Mononuclear cell (primary cell): ENCODE measurements around the gene CABLES2. TPM values are rescaled to one million over a fixed set of nuclear protein-coding genes. Genes with fewer than 3 reads are reported as not detected.

Source experiments
- H3K27me3 ChIP-seq: 2 replicates; pipeline ENCODE4 v1.6.0; 2011; ENCODE audit warnings: low read length, control low read depth; ENCODE audit not compliant: insufficient read depth
- H3K4me1 ChIP-seq: 2 replicates; pipeline ENCODE4 v1.5.1; 2011; ENCODE audit warnings: mild to moderate bottlenecking, low read length, control low read depth; ENCODE audit not compliant: insufficient read depth
- H3K4me3 ChIP-seq: 2 replicates; pipeline ENCODE4 v1.5.1; 2011; ENCODE audit warnings: mild to moderate bottlenecking, low read length, moderate library complexity
- H3K9me3 ChIP-seq: 2 replicates; pipeline ENCODE4 v1.5.1; 2011; ENCODE audit warnings: low read depth, mild to moderate bottlenecking, control low read depth, low read length
- total RNA-seq: library from RNA; depleted of rRNA; stranded (reverse); fragments of >200 nt; gene quantifications from one replicate; pipeline ENCODE4 v1.2.3, GENCODE V29; 2012

Gene CABLES2
- total RNA-seq, 1 donor = 1.9 TPM

DNA sequence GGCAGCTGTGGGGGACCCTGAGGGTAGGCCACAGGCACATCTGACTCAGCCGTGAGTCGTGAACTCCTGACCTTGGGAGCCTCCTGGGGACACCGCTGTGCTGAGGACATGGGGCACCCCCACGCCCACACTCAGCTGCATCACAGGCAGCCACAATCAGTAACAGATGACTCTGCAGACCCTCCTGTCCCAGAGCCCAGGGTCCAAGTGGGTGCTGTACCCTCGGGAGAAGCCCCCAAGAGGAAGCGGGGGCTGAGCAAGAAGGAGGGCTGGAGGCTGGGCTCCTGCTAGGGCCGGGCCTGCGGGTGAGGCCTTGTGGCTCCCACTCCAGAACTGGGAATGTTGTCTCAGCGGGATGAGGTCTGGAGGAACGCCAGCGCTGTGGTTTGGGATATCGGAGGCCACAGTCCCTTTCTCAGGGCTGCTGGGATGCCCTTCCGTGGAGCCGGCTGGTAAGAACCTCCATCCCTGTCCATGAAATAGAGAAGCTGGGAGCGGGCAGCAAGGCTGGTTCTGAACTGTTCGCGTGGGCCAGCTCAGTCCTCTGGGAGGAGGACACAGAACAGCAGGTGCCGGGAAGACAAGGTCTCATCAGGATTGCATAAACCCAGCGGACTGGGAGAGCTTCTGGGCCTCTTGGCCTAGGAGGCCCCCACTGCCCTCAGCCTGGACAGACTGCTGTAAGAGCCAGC is 36.8 kb downstream of the CABLES2 start:
- peaks cover 9% of the 10 kb centered on the region for H3K4me1 ChIP-seq
- H3K4me3 ChIP-seq = no peak overlapping the region
- H3K27me3 ChIP-seq = peaks cover 21% of the 10 kb centered on the region
- H3K9me3 ChIP-seq = no peaks in the 10 kb centered on the region

- Histone ChIP-seq H3K4me1 (peaks cover 9% of the 10 kb centered on the region), H3K27me3 (peaks cover 25% of the 10 kb centered on the region), H3K9me3 (no peaks in the 10 kb centered on the region), H3K4me3 (no peak overlapping the region)
These were observed 37.3 kb downstream of the CABLES2 start for GRCh38 chr20:62369815-62370114.

GRCh38 chr20:62368976-62369814 is 37.9 kb downstream of the CABLES2 start:
- peaks cover 9% of the 10 kb centered on the region for H3K4me1 ChIP-seq
- no peaks in the 10 kb centered on the region for H3K9me3 ChIP-seq
- no peak overlapping the region for H3K4me3 ChIP-seq
- peaks cover 25% of the 10 kb centered on the region for H3K27me3 ChIP-seq

GRCh38 chr20:62368392-62368975 is 38.6 kb downstream of the CABLES2 start:
- H3K27me3 ChIP-seq = peaks cover 25% of the 10 kb centered on the region
- no peak overlapping the region for H3K4me3 ChIP-seq
- no peaks in the 10 kb centered on the region for H3K9me3 ChIP-seq
- peaks cover 9% of the 10 kb centered on the region for H3K4me1 ChIP-seq

DNA sequence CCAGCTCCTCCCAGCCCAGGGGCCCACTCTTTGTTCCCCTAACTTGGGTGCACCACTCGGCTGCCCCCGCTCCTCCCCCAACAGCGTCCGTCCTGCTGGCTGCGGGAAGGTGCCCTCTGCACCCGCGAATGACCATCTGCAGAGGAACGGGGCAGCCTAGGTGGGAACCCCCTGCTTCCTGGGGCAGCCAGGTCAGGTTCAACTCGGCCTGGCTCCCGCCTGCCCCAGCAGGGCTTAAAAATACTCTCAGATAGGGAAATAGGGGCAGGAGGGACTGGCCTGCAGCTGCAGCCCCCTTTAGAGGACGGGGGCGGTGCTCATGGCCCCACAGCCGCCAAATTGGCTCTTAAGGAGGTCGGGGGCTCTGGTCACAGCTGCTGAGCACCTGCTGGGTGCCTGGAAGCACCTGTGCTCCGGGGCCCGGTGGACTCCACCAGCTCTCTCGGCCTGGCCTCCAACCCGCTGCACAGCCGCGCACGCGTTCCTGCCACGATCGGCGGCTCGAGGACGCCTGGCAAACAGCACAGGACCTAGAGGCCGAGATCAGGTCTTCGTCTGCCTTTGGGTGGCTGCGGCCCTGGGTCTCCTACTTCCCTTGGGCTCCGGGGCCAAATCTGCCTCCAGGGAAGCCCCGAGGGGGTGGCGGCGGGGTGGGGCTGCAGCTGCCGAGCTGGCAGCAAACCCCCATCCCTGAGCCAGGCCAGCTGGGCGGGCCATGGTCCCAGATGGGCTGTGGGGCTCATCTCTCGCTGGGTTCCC is 39.3 kb downstream of the CABLES2 start:
- no peaks in the 10 kb centered on the region for H3K9me3 ChIP-seq
- H3K4me1 ChIP-seq = peaks cover 9% of the 10 kb centered on the region
- H3K4me3 ChIP-seq = no peak overlapping the region
- H3K27me3 ChIP-seq = peaks cover 25% of the 10 kb centered on the region

DNA sequence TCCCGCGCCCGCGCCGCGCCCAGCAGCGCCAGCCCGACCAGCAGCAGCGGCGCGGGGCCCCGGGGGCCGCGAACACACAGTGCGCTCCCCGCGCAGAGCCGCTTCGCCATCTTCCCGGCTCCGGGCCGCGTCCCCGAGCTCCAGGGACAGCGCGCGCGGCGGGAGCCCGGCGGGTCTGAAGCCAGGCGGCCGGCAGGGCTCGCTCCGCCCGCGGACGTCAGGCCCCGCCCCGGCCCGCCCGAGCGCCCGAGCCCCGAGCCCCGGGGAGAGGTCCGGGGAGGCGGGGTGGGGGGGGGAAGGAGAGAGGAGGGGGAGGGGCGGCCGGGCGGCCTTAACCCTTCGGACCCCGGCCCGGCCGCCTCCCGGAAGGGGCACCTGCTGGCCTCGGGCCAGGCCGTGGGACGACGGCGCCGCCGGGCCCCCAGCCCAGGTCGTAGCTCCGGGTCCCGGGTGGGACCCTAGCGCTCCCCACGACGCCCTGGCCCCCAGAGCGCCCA is 39.9 kb downstream of the CABLES2 start, which contains the start of gene LAMA5:
LAMA5 (minus strand) TSS at position 177 of the 497 bp plus-strand sequence; CDS start at position 110, 67 bp downstream.
- Histone ChIP-seq H3K4me1 (peaks cover 9% of the 10 kb centered on the region), H3K27me3 (peaks cover 25% of the 10 kb centered on the region), H3K9me3 (no peaks in the 10 kb centered on the region), H3K4me3 (peak within 1 kb of the TSS; percentile 30)

DNA sequence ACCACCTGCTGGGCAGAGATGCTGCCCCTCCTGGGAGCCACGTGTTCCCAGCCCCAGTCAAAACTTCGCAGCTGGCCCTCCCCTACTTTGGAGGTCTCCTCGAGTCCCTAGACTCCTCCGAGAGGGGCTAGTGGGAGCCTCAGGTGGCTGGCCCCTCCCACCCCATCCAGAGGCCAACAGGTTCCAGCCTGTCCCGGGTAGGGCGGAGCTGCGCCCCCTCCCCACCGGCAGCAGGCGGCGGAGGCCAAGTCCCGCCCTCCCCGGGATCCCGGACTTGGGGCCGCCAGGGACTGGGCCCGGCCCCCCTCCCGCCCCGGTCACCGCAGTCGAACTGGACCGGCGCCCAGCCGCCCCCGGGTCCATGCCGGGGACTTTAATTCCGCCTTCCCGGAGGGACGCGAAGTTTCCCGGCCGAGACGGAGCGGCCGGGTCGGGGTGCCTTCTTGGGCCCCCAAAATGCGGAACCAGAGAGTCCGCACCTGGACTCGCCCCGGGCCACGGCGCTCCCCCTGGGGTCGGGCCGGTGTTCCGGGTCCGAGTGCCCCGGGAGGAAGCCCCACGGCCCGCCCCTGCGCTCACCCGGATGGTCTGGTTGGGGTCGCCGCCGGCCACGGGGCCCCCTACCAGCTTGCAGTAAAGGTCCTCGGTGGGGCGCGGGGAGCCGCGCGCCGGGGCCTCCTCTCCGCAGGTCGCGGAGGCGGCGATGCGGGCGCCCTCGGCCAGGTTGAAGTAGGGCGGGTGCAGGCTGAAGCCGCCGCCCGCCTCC is 40.5 kb downstream of the CABLES2 start:
- Histone ChIP-seq H3K4me1 (peaks cover 9% of the 10 kb centered on the region), H3K27me3 (peaks cover 25% of the 10 kb centered on the region), H3K4me3 (peak overlapping the region; percentile 30), H3K9me3 (no peaks in the 10 kb centered on the region)

GRCh38 chr20:62365814-62366369 is 41.2 kb downstream of the CABLES2 start:
- H3K27me3 ChIP-seq = peaks cover 25% of the 10 kb centered on the region
- no peaks in the 10 kb centered on the region for H3K9me3 ChIP-seq
- peaks cover 9% of the 10 kb centered on the region for H3K4me1 ChIP-seq
- no peak overlapping the region for H3K4me3 ChIP-seq

DNA sequence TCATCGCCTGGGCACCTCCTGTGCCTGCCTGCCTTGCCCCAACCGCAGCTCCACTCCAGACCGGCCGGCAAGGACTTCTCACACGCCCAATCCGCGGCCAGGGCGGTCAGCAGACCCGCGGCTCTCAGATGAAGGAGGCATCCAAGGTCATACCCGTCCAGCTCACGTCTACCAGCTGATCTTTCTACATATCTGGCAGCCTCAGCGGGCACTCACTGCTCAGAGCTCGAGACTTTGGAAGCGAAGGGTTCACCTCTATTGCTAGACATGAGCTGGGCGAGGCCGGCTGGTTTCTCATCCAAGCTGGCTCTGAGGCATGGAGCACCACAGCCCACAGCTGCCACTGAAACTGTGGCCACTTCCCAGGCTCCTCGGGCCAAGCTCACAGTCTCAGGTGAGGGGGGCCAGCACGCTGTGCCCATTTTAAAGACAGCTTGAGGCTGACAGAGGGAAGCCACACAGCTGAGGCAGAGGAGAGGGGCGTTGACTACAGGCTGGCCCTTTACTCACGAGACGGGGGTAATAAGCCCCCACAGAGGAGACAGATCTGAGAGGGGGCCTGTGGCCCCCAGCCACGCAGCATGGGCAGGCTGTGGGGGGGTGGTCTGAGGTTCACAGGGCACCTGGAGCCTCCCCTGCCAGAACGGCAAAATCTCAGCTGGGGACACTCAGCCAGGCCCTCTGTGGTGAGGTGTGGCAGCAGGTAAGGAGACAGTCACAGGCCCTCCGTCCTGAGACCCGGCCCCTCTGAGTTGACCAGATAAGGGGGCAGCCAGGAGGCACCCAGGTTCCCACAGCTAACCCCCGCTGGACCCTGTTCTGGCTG is 42.0 kb downstream of the CABLES2 start:
- Histone ChIP-seq H3K9me3 (no peaks in the 10 kb centered on the region), H3K4me1 (peaks cover 9% of the 10 kb centered on the region), H3K4me3 (no peak overlapping the region), H3K27me3 (peaks cover 25% of the 10 kb centered on the region)

- H3K4me3 ChIP-seq = no peak overlapping the region
- H3K27me3 ChIP-seq = peaks cover 22% of the 10 kb centered on the region
- H3K9me3 ChIP-seq = no peaks in the 10 kb centered on the region
- peaks cover 9% of the 10 kb centered on the region for H3K4me1 ChIP-seq
These were observed 42.9 kb downstream of the CABLES2 start for GRCh38 chr20:62363920-62364851.

DNA sequence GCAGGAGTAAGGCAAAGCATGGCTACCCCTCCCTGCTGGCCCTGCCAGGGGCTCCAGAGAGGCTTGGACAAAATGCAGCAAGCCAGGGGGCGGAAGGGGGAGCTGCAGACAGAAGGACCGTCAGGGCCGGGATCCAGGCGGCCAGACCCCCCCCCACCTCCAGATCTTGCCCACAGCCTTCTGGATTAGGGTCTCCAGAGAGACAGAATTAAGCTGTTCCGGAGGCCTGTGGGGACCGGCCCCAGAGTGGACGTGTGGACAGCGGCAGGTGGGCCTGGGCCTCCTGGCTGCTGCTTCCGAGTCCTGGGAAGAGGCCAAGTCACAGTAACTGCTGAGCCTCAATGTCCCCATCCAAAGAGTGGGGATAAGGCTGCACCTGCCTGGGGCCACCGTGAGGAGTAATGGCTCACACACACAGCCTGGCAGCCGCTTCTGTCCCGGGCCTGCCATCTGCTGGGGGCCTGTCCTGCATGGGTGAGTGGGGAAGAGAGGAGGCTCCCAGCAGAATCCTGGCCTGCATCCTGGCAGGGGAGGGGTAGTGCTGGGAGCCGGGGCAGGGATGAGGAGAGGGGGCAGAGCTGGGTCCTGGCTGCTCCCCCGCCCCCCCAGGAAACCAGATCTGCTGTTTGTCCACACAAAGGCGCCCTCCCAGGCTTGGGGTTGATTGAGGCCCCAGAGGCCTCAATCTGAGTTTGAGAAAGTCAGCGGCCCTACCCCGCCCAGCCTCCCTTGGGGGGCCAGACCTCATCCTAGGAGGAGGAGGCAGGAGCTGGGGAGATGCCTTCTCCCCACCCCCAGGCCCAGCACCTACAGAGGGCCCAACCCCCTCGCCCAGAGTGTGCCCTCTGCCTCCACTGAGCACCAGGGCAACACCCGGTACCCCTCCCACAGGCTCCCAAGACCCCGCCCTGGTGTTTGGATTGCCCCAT is 43.8 kb downstream of the CABLES2 start:
- Histone ChIP-seq H3K27me3 (peaks cover 18% of the 10 kb centered on the region), H3K4me1 (peaks cover 9% of the 10 kb centered on the region), H3K9me3 (no peaks in the 10 kb centered on the region), H3K4me3 (no peak overlapping the region)

- Histone ChIP-seq H3K9me3 (no peaks in the 10 kb centered on the region), H3K4me1 (peaks cover 2% of the 10 kb centered on the region), H3K27me3 (peaks cover 12% of the 10 kb centered on the region), H3K4me3 (no peak overlapping the region)
These were observed 44.5 kb downstream of the CABLES2 start for GRCh38 chr20:62362590-62362940.
